HG03196 (cell line): ENCODE data around the gene XRCC6.
A peak's percentile ranks its signal among the peaks of the same experiment; 100 is the strongest.
"Not testable (repeated sequence)": the region's sequence is repeated elsewhere in the genome, so short reads cannot be mapped to it uniquely, and the experiment has no call there.

Source experiments
- ATAC-seq: cut with Tn5 transposase; IDR thresholded peaks from one replicate; pipeline ENCODE4 v1.9.1; 2021; ENCODE audit not compliant: unreplicated experiment

XRCC6 gene

DNA sequence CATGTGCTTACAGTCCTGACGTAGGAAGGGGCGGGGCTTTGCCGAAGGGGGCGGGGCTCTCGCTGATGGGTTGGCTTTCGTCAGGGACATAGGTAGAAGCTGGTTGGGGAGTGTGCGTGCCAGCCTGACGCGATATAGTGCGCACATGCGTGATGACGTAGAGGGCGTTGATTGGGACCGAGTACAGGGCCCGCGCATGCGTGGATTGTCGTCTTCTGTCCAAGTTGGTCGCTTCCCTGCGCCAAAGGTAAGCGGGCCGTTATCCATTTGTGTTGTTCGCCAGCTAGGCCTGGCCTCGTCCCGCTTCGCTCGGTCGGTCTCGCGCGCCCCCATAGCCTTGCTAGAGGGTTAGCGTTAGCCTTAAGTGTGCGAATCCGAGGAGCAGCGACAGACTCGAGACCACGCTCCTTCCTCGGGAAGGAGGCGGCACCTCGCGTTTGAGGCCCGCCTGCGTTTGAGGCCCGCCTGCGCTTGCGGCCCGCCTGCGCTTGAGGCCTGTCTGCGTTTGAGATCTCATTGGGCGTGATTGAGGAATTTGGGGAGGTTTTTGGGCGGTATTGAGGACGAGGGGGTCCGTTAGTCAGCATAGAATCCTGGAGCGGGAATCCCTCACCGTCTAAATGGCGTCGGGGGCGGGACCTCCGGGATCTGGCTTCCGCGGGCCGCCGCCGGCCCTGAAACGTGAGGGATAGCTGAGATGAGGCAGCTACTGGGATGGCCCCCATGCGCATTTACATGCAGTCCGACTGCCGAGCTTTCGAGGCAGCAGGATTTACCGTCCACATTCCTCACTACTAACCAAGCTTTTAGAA lies at the start of gene XRCC6:
Gene XRCC6 (plus strand): TSS at position 197 of the 812 bp plus-strand sequence. CDS start 710 bp downstream, outside the sequence.
- ATAC-seq = peak; percentile 80

DNA sequence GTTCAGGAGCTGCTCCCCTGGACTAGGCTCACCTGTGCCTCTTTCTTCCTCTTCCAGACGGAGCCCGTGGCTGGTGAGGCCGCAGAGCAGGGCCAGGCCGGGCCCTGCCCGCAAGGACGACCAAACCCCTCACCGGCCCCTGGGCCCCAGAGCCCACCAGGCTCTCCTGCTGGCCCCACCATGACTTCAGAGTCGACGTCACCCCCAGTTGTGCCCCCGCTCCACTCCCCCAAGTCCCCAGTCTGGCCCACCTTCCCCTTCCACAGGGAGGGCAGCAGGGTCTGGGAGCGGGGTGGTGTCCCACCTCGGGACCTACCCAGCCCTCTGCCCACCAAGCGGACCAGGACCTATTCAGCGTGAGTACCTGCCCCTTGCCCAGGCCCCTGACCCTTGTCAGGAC lies 49.3 kb upstream of the XRCC6 start:
- no peak for ATAC-seq

DNA sequence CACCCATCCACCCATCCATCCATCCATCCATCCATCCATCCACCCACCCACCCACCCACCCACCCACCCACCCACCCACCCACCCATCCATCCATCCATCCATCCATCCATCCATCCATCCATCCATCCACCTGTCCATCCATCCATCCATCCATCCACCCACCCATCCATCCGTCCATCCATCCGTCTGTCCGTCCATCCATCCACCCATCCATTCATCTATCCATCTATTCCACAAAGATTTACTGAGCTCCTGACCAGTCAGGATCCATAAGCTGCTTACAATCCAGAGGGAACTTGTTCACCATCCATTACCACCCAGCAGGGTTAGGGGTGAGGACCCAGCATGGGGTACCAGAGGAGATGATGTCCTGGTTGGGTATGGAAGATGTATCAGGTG lies 48.8 kb upstream of the XRCC6 start:
- not testable (repeated sequence) for ATAC-seq

DNA sequence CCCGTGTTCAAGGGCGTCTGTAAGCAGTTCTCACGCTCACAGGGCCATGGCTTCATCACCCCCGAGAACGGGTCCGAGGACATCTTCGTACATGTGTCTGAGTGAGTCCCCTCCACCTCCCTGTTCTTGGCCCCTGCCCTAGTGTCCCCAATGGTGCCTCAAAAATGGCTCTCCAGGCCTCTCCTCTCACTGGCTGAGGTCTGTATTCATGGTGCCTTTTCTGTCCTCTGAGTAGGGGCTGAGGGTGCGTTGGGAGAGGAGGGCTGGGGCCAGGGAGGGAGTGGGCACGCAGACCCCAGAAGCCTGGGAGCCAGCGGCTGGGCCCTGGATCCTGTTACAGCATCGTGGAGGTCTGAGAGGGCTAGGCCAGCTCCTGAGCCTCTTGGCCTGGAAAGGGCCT lies 47.4 kb upstream of the XRCC6 start:
- no peak for ATAC-seq

DNA sequence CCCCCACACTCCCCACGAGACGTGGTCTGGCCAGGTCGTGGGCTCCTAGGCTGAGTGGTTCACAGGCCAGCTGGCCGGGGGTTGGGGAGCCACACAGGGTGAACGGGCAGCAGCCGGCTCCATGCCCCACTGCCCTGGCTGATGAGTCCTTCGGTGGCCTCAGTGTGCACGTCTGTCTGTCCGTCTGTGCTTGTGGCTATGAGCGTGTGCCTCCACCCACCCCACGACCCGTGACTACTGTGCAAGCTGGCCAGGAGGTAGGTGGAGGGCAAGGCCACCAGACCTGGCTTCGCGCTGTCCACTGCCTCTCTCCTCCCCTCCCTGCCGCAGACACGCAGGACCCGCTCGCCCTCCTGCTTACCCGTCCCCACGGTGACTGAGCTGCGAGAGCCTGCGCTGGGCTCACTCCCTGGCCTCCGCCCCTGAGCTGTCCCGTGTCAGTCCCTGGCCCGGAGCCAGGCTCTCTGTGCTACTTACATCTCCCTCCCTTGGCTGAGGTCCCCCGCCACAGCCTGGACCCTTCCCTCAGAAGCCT lies 46.2 kb upstream of the XRCC6 start:
- no peak for ATAC-seq

DNA sequence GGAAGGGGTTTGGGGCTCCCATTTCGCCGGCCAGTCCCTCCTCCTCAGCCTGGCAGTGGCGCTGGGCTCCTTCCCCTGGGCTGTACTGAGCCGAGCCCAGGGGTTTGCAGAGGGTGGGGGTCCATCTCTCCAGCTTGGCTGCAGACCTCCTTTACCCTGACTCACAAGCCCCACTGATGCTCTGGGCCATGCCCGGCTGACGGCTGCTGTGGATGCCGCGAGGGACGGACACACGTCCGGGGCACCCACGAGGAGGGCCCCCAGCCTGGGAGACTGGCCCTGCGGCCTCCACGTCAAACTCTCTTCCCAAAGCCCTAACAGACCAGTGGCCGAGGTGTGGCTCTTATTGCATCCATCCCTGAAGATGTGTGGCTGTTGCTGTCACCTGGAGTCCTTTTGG lies 45.6 kb upstream of the XRCC6 start:
- ATAC-seq = no peak

DNA sequence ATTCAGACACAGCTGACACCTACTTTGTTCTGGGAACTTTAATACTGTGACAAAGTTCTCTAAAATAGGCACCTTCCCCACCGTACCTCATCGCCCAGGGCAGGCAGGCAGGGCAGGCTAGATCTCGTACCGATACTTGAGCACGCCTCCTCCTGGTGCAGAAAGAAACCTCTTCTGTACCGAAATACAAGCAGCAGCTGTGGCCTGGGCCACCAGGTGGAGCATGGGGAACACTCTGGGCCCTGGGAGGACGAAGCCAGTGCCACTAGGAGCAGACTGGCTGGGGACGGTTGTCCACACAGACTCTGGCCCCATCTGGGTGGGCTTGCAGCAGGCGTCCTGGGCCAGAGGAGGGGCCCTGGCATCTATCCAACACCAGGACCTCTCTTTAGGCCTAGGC lies 44.2 kb upstream of the XRCC6 start:
- ATAC-seq = no peak

DNA sequence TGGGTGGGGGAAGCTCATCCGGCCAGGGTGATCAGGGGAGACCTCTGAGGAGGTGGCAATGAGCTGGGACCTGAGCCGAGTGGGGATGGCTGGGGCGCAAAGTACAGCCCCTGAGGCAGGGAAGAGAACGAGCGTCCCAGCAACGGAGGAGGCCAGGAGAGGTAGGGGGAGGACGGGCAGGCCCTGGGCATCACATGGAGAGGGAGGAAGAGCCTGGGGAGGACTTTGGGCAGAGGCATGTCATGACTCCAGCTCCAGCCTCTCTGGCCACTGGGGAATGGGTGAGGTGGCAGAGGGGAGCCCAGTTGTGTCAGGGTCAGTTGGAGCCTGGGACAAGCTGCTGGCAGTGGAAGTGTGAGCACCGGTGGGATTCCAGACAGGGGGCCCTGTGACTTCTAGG lies 43.0 kb upstream of the XRCC6 start:
- no peak for ATAC-seq

DNA sequence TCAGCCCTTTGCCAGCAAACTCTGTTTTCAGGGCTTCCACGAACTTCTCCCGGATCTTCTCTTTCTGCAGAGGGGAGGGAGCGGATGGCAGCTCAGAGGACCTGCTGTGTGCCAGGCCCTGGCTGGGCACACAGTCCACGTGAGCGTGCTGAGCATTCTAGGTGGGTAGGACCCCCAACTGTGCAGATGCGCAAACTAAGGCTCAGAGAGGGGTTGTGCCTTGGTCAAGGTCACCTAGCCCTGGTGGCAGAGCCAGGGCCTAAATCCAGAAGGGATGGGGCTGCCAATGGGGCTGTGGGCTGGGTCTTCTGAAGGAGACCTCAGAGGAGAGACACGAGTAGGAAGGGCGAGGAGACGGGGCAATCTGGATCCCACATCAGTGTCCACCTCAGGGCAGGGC lies 42.3 kb upstream of the XRCC6 start:
- ATAC-seq = no peak

DNA sequence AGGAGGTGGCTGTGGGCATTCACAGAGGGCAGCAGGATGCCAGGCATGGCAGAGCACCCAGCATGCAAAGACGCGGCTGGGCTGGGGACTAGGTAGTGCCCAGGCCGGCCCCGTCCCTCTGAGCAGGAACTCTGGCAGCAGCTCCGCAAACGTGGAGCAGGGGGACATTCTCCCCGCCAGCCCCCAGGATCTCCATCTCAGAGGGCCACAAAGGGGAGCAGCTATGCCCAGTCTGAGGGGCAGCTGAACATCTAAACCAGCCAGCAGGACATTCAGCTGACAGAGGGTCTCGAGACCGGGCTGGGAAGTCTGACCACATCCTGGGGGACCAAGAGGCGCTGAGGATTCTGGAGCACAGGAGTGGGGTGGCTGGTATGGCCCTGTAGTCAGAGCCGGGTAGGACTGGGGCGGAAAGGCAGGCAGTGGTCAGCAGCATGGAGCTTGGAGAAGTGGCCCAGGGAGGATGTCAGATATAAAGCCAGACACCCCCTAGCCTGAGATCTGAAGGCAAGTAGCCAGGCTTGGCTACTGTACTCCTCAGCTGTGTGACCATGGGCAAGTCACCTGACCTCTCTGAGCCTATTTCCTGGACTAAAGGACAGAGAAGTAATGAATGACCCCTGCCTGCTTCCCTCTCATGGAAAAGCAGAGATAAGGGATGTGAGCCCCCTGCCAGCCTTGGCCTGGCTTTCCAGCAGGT lies 41.6 kb upstream of the XRCC6 start:
- no peak for ATAC-seq

DNA sequence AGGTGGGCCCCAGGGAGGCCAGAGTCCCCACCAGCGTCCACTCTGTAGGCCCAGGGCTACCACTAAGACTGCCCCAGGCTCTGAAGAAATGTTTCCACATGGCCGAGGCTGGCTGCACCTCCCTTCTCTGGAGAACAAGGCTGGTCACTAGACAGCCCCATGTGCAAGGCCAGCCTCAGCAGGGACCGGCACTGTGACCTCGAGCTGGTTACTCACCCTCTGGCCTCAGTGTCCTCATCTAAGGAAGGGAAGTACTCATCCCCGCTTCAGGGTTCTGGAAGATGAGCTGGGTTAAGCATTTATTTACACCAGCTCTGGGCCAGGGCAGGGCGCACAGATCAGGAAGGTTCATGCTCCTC lies 41.1 kb upstream of the XRCC6 start:
- no peak for ATAC-seq

DNA sequence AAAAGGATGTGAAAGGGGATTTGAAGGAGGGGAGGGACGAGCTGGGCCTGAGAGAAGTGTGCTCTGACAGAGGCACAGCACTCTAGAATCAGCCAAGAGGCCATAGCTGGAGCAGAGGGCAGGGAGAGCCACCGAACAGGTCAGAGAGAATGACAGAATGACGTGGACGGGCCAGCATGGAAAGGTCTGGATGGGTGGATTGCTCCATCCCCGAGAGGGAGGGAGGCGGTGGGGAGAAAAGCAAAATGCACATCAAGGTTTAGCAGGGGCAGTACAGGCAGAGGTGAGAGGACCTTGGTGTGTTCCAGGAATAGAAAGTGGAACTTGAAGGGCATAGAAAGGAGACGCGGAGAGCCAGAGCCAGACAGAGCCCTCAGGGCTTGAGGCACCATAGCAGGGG lies 38.4 kb upstream of the XRCC6 start:
- no peak for ATAC-seq

DNA sequence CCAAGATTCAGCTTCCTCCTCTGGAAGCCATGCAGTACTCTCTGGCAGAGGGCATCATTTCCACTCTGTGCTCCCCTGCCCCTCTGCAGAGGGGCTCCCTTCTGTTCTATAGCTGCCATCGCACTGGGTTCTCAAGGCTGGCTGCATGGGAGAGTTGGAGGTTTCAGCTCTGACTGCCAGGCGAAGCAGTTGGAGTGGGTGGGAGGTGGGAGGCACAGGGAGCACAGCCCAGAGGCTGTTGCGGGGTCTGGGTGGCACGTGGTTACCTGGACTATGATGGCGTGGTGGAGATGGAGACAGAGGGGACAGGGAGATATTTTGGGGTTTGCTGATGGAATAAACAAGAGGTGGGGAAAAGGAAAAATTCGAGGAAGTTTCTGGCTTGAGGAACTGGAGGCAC lies 36.2 kb upstream of the XRCC6 start:
- no peak for ATAC-seq

DNA sequence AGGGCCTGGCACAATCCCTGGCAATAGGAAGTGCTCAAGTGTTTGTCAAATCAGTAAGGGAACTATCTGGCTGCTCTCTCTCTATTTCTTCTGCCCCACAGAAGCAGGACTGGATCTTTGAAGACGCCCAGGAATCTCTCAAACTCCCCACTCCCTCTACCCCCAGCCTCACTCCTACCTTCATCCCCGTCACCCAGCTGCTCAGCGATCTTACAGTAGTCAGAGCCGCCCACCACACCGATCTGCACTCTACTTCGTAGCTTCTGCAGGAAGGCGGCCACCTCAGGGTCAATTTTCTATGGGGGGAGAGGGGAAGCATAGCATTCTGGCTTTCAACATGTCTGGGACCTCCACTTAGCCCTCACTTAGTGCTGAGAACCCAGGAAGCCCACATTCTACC lies 35.2 kb upstream of the XRCC6 start:
- no peak for ATAC-seq

DNA sequence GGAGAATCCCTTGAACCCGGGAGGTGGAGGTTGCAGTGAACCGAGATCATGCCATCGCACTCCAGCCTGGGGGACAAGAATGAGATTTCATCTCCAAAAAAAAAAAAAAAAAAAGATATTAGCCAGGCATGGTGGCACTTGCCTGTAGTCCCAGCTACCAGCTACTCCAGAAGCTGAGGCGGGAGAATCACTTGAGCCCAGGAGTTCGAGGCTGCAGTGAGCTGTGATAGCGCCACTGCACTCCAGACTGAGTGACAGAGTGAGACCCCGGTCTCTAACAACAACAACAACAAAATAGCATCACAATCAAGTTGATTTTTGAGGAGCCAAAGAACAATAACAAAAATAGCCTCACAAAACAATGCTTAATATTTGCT lies 33.8 kb upstream of the XRCC6 start:
- ATAC-seq = no peak

DNA sequence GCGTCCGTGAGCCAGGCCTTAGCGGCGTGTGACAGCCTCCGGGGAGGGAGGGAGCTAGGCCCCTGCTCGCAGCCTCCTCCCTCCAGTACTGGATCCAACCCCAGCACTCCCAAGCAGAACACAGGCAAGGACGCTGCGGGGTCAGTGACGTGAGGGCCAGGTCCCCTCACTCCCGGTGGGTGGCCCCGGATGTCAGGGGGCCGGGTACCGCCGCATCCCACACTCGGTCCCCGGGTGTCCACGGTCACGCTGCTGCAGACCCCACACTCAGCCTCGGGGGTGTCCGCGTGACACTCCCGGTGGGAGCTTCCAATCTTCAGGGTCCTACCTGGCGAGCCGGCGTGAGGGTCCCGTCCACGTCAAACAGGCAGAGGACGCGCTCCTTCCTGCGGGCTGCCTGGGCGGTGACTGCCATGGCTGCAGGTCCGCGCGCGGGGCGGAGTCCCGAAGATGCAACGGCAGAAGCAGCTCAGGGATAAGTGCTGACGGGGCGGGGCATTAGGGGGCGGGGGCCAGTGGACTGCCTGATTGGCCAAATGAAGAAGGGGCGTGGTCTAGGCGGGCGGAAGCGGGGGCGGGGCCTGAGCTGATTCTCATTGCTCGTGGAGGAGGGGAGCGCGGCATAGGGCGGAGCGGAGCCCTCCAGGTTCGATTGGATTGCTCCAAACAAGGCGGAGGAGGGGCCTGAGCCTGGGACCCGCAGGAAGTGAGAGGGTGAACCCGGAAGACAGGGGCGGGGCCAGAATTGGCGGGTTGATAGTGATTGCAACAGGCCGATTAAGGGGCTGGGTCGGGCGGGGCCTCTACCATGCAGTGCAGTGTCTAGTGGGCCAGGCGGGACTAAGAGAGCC lies 31.5 kb upstream of the XRCC6 start, which contains the start of gene PMM1:
Gene PMM1 (minus strand): TSS at position 450 of the 851 bp plus-strand sequence. CDS start 35 bp downstream, at position 415.
- ATAC-seq = peak; percentile 86

DNA sequence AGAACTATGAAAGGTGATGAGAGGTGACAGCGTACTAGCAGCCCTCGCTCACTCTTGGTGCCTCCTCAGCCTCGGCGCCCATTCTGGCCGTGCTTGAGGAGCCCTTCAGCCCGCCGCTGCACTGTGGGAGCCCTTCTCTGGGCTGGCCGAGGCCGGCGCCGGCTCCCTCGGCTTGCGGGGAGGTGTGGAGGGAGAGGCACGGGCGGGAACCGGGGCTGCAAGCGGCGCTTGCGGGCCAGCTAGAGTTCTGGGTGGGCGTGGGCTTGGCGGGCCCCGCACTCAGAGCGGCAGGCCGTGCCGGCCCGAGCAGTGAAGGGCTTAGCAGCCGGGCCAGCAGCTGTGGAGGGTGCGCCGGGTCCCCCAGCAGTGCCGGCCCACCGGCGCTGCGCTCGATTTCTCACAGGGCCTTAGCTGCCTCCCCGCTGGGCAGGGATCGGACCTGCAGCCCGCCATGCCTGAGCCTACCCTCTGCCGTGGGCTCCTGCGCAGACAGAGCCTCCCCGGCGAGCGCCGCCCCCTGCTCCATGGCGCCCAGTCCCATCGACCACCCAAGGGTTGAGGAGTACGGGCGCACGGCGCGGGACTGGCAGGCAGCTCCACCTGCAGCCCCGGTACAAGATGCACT lies 27.6 kb upstream of the XRCC6 start:
- not testable (repeated sequence) for ATAC-seq

DNA sequence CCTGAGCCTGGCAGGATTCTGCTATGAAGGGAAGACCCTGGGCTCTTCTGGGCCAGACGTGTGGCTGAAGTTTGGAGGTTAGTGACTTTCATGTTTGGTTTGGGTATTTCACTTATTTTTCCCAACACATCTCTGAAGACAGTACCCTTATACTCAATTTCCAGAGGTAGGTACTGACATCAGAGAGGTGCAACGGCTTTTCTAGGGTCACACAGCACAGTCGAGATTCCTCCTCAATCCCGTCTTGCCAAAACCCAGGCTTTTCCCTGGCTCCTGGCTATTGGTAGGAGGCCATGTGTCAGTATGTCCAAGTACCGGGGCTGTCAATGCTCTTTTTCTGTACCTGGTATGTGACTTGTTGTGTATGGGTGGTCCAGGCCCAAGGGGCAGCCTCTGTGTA lies 25.4 kb upstream of the XRCC6 start:
- ATAC-seq = no peak

DNA sequence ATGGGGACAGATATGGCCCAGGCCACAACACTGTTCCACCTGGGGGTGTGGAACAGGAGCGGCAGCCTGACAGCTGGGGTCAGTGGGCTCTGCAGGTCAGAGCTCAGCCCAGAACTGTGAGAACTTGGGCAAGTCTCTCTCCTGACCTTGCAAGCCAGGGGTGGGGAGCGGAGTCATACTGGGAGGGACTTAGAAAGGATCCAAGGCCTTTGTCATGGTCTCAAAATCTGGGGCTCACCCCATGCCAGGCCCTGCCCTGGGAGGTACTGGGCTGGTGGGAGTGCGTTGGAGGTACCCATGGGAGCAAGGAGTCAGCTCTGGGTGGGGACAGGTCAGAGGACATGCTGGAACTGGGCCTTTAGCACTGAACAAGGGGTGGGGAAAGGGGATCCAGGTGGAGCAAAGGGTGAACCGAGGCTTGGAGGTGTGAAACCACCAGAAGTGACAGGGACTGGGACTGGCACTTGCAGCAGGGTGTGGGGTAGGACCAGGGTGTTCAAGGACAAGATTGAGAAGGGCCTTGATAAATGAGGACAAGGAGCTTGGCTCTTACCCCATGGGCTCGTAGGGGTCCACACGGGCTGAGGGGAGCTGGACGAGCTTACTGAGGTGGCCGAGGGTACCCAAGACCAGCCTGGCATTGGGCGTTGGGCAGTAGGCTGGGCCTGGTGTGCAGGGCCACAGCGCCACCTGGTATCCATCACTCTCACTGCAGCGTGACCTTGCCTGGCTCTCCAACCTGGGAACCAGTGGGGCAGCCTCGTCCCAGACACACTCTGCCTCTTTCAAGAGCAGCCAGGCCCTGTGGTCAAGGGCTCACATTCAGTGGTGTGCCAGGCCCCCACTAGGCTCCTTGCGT lies 24.1 kb upstream of the XRCC6 start:
- no peak for ATAC-seq

DNA sequence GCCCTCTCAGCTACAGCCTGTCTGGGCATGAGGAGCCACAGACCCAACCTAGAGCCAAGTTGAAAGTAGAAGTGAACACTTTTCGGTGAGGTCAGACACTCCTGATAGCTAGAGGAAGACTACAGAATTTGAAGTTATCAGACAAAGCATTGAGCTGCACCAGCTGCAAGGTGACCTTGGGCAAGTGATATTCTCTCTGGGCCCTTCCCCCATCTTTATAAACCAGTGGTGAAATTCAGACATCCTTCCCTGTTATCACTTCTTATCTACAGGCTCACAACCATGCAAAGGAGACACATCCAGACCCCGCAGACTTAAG lies 23.5 kb upstream of the XRCC6 start:
- no peak for ATAC-seq
